ENCODE measurements around the gene CAPZA1. TPM values are rescaled to one million over a fixed set of nuclear protein-coding genes. Genes with fewer than 3 reads are reported as not detected.
"Not testable (repeated sequence)": the region's sequence is repeated elsewhere in the genome, so short reads cannot be mapped to it uniquely, and the experiment has no call there.

Gene CAPZA1
- total RNA-seq, 2 donors from 2014 or later: 111 to 122 TPM

- Mint-ChIP-seq H3K27ac (peak overlapping the region; percentile 61), H3K36me3 (ENCODE audit: low read depth) (peaks cover 22% of the 10 kb centered on the region), H3K9me3 (peaks cover 2% of the 10 kb centered on the region), H3K4me3 (no peak overlapping the region), H3K4me1 (peaks cover 19% of the 10 kb centered on the region), H3K27me3 (ENCODE audit: insufficient read depth) (no peaks in the 10 kb centered on the region)
- Histone ChIP-seq H3K9ac (ENCODE audit: extremely low read depth, low read length, poor library complexity, severe bottlenecking) (no peak overlapping the region), H3K4me1 (ENCODE audit: control insufficient read depth, insufficient read depth, low read length) (peaks cover 5% of the 10 kb centered on the region), H3K27ac (ENCODE audit: low read depth, low read length) (no peak overlapping the region), H3K36me3 (ENCODE audit: control insufficient read depth, insufficient read depth, low read length) (peaks cover 20% of the 10 kb centered on the region), H3K27me3 (ENCODE audit: control insufficient read depth, insufficient read depth, low read length, poor library complexity, severe bottlenecking) (no peaks in the 10 kb centered on the region), H3K9me3 (ENCODE audit: control insufficient read depth, low read length) (peaks cover 7% of the 10 kb centered on the region), H3K4me3 (ENCODE audit: low read length) (no peak overlapping the region)
- no peak for TF ChIP-seq CTCF (conservative IDR thresholded peaks at IDR 0.05)
- no peak for DNase-seq
These were observed 17.1 kb downstream of the CAPZA1 start for GRCh38 chr1:112636597-112637253.

- Mint-ChIP-seq H3K27ac (peak overlapping the region; percentile 61), H3K27me3 (ENCODE audit: insufficient read depth) (no peaks in the 10 kb centered on the region), H3K4me1 (peaks cover 19% of the 10 kb centered on the region), H3K4me3 (no peak overlapping the region), H3K9me3 (peaks cover 2% of the 10 kb centered on the region), H3K36me3 (ENCODE audit: low read depth) (peaks cover 19% of the 10 kb centered on the region)
- Histone ChIP-seq H3K27ac (ENCODE audit: low read depth, low read length) (no peak overlapping the region), H3K4me3 (ENCODE audit: low read length) (no peak overlapping the region), H3K4me1 (ENCODE audit: control insufficient read depth, insufficient read depth, low read length) (peaks cover 5% of the 10 kb centered on the region), H3K9ac (ENCODE audit: extremely low read depth, low read length, poor library complexity, severe bottlenecking) (no peak overlapping the region), H3K36me3 (ENCODE audit: control insufficient read depth, insufficient read depth, low read length) (peaks cover 17% of the 10 kb centered on the region), H3K27me3 (ENCODE audit: control insufficient read depth, insufficient read depth, low read length, poor library complexity, severe bottlenecking) (no peaks in the 10 kb centered on the region), H3K9me3 (ENCODE audit: control insufficient read depth, low read length) (peaks cover 7% of the 10 kb centered on the region)
- no peak for TF ChIP-seq CTCF (conservative IDR thresholded peaks at IDR 0.05)
- no peak for DNase-seq
- WGBS, 2 experiments (ENCODE audit: insufficient coverage in 1 of 2, insufficient read length in 1 of 2): 87% methylated on average over 4 of the region's 4 CpGs; no CpG with 5 or more reads in 1 of the 2 experiments
These were observed 17.9 kb downstream of the CAPZA1 start for GRCh38 chr1:112637254-112638109.

- Mint-ChIP-seq H3K27me3 (ENCODE audit: insufficient read depth) (no peaks in the 10 kb centered on the region), H3K36me3 (ENCODE audit: low read depth) (peaks cover 15% of the 10 kb centered on the region), H3K4me3 (no peak overlapping the region), H3K4me1 (peaks cover 19% of the 10 kb centered on the region), H3K27ac (peak overlapping the region; percentile 49), H3K9me3 (peaks cover 2% of the 10 kb centered on the region)
- H3K4me1 ChIP-seq (ENCODE audit: control insufficient read depth, insufficient read depth, low read length): peaks cover 5% of the 10 kb centered on the region
- H3K27me3 ChIP-seq (ENCODE audit: control insufficient read depth, insufficient read depth, low read length, poor library complexity, severe bottlenecking): no peaks in the 10 kb centered on the region
- H3K9ac ChIP-seq (ENCODE audit: extremely low read depth, low read length, poor library complexity, severe bottlenecking): no peak overlapping the region
- 94 to 100% methylated on average over 1 of the region's 1 CpG for WGBS, 2 experiments (ENCODE audit: insufficient coverage in 1 of 2, insufficient read length in 1 of 2)
- no peak for TF ChIP-seq CTCF (conservative IDR thresholded peaks at IDR 0.05)
- H3K9me3 ChIP-seq (ENCODE audit: control insufficient read depth, low read length): peaks cover 7% of the 10 kb centered on the region
- DNase-seq: no peak
- no peak overlapping the region for H3K4me3 ChIP-seq (ENCODE audit: low read length)
- no peak overlapping the region for H3K27ac ChIP-seq (ENCODE audit: low read depth, low read length)
- peaks cover 17% of the 10 kb centered on the region for H3K36me3 ChIP-seq (ENCODE audit: control insufficient read depth, insufficient read depth, low read length)
These were observed 18.4 kb downstream of the CAPZA1 start for GRCh38 chr1:112638110-112638428.

GRCh38 chr1:112640437-112640836, 20.8 kb downstream of the CAPZA1 start:
- not testable (repeated sequence) for DNase-seq, H3K27ac Mint-ChIP-seq

More at GRCh38 chr1:112640437-112640836, 20.8 kb downstream of the CAPZA1 start:
- H3K9me3 ChIP-seq (ENCODE audit: control insufficient read depth, low read length); H3K27me3 ChIP-seq (ENCODE audit: control insufficient read depth, insufficient read depth, low read length, poor library complexity, severe bottlenecking); H3K9me3 Mint-ChIP-seq; H3K27ac ChIP-seq (ENCODE audit: low read depth, low read length); H3K4me3 ChIP-seq (ENCODE audit: low read length); H3K9ac ChIP-seq (ENCODE audit: extremely low read depth, low read length, poor library complexity, severe bottlenecking); H3K4me1 Mint-ChIP-seq; H3K4me1 ChIP-seq (ENCODE audit: control insufficient read depth, insufficient read depth, low read length); H3K4me3 Mint-ChIP-seq; H3K27me3 Mint-ChIP-seq (ENCODE audit: insufficient read depth): not testable (repeated sequence)
- peaks cover 26% of the 10 kb centered on the region for H3K36me3 Mint-ChIP-seq (ENCODE audit: low read depth)
- WGBS, 2 experiments (ENCODE audit: insufficient coverage in 1 of 2, insufficient read length in 1 of 2): 96 to 100% methylated on average over 1 to 23 of the region's 23 CpGs
- H3K36me3 ChIP-seq (ENCODE audit: control insufficient read depth, insufficient read depth, low read length): peaks cover 23% of the 10 kb centered on the region

Measured in endodermal cell (in vitro differentiated cells).